ENCODE measurements around the gene DPH7. TPM values are rescaled to one million over a fixed set of nuclear protein-coding genes. Genes with fewer than 3 reads are reported as not detected.
A peak's percentile ranks its signal among the peaks of the same experiment; 100 is the strongest.

Gene DPH7
- total and polyA plus RNA-seq, 2 experiments from 2014 or later = 65.6 to 78.4 TPM

DNA sequence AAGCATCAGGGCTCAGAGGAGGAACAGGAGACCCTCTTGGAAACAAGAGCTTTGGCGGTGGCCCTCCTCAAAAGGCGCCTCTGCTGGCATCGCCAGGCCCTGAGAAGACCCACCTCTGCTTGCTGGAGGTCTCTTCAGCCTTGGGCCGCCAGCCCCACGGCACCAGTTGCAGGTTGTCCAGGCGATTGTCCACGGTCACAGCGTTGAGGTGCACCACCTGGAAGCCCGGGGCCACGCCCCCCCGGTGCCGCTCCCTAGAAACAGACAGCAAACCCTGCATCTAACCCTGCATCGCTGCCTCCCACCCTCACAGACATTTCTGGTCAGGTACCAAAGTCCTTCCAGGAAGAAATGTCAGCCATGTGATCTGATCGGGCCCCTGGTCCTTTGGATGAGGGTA, 8.1 kb upstream of the DPH7 start:
- Histone ChIP-seq H3K9me3 (ENCODE audit: low read depth) (no peaks in the 10 kb centered on the region), H3K4me3 (no peak overlapping the region), H3K27me3 (no peaks in the 10 kb centered on the region), H3K4me1 (ENCODE audit: low read depth) (peaks cover 4% of the 10 kb centered on the region), H3K36me3 (peaks cover 24% of the 10 kb centered on the region), H3K27ac (no peak overlapping the region)
- no peak for DNase-seq (ENCODE audit: low read depth in 1 of 2, low spot score in 1 of 2)
- TF ChIP-seq, protein P1, sequence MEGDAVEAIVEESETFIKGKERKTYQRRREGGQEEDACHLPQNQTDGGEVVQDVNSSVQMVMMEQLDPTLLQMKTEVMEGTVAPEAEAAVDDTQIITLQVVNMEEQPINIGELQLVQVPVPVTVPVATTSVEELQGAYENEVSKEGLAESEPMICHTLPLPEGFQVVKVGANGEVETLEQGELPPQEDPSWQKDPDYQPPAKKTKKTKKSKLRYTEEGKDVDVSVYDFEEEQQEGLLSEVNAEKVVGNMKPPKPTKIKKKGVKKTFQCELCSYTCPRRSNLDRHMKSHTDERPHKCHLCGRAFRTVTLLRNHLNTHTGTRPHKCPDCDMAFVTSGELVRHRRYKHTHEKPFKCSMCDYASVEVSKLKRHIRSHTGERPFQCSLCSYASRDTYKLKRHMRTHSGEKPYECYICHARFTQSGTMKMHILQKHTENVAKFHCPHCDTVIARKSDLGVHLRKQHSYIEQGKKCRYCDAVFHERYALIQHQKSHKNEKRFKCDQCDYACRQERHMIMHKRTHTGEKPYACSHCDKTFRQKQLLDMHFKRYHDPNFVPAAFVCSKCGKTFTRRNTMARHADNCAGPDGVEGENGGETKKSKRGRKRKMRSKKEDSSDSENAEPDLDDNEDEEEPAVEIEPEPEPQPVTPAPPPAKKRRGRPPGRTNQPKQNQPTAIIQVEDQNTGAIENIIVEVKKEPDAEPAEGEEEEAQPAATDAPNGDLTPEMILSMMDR (IDR thresholded peaks at IDR 0.05; ENCODE audit: low read depth, low read length) = no peak

DNA sequence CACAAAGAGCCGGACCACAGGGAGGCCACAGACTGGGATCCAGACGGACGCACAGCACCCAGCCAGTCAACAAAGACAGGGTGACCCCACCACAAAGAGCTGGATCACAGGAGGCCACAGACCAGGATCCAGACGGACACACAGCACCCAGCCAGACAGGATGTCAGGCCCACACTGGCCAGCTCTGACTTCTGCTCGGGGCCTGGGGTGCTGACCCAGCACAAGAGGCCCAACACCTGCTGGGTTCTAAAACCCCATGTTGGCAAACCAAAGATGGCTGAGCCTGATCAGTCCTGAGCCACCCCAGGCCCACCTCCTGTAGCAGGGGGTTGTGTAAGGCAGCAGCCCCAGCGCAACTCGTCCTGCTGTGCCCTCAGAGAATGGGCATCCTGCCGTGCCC, 5.2 kb upstream of the DPH7 start:
- H3K27ac ChIP-seq = no peak overlapping the region
- H3K27me3 ChIP-seq = no peaks in the 10 kb centered on the region
- H3K4me1 ChIP-seq (ENCODE audit: low read depth) = peaks cover 3% of the 10 kb centered on the region
- no peak overlapping the region for H3K4me3 ChIP-seq
- no peaks in the 10 kb centered on the region for H3K9me3 ChIP-seq (ENCODE audit: low read depth)
- TF ChIP-seq, protein P1 (IDR thresholded peaks at IDR 0.05; ENCODE audit: low read depth, low read length) = no peak
- H3K36me3 ChIP-seq = peaks cover 24% of the 10 kb centered on the region
- DNase-seq (ENCODE audit: low read depth in 1 of 2, low spot score in 1 of 2) = no peak

DNA sequence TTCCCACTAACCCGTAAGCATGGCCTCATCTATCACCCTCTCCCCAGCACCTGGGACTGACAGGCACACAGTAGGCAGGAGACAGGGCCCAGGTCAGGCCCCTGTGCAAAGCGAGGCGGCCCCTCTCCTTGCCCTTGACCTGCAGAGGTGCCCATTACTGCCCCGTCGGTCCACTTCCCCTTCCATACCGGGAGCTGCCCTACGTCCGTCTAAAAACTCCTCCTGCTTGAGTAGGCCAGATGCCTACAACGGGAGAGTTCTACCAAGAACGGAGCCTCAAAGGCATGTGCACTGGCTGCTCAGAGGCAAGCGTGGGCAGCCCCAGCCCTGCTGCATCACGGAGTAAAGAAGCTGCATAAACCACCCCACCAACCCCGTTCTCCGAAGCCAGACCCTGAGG, 4.6 kb upstream of the DPH7 start:
- no peak overlapping the region for H3K27ac ChIP-seq
- H3K4me1 ChIP-seq (ENCODE audit: low read depth) = peaks cover 3% of the 10 kb centered on the region
- no peak for DNase-seq (ENCODE audit: low read depth in 1 of 2, low spot score in 1 of 2)
- H3K9me3 ChIP-seq (ENCODE audit: low read depth) = no peaks in the 10 kb centered on the region
- peaks cover 24% of the 10 kb centered on the region for H3K36me3 ChIP-seq
- TF ChIP-seq, protein P1 (IDR thresholded peaks at IDR 0.05; ENCODE audit: low read depth, low read length) = no peak
- no peak overlapping the region for H3K4me3 ChIP-seq
- H3K27me3 ChIP-seq = no peaks in the 10 kb centered on the region

DNA sequence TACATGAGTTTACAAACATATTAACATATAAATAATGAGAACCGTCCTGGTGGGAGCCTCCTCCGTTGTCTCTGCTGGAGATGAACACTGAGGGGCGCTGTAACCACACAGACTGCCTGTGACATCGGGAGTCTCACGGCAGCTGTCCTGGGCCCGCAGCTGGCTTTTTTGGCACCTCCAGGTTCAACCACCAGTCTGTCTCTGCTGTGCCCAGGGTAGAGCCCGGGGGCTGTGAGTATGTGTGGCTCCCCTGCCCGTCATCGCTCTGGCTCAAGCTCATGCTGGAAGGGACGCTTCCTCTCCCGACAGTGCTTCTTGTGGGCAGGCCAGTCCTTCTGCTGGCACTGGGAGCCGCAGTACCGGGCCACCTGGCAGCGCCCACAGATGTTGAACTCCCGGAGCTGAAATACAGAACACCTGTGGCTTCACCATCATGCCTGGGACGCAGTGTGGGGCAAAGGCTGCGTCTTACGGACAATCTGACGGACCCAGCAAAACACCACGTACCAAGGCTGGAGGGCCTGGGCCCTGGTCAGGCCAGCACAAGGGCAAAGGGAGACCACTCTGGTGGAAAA, 3.6 kb upstream of the DPH7 start:
- no peaks in the 10 kb centered on the region for H3K27me3 ChIP-seq
- DNase-seq (ENCODE audit: low read depth in 1 of 2, low spot score in 1 of 2) = peak in 1 of 2 donors; percentile 30
- H3K4me1 ChIP-seq (ENCODE audit: low read depth) = peaks cover 9% of the 10 kb centered on the region
- TF ChIP-seq, protein P1 (IDR thresholded peaks at IDR 0.05; ENCODE audit: low read depth, low read length) = peak; percentile 22
- no peak overlapping the region for H3K4me3 ChIP-seq
- peaks cover 16% of the 10 kb centered on the region for H3K36me3 ChIP-seq
- no peak overlapping the region for H3K27ac ChIP-seq
- no peaks in the 10 kb centered on the region for H3K9me3 ChIP-seq (ENCODE audit: low read depth)

DNA sequence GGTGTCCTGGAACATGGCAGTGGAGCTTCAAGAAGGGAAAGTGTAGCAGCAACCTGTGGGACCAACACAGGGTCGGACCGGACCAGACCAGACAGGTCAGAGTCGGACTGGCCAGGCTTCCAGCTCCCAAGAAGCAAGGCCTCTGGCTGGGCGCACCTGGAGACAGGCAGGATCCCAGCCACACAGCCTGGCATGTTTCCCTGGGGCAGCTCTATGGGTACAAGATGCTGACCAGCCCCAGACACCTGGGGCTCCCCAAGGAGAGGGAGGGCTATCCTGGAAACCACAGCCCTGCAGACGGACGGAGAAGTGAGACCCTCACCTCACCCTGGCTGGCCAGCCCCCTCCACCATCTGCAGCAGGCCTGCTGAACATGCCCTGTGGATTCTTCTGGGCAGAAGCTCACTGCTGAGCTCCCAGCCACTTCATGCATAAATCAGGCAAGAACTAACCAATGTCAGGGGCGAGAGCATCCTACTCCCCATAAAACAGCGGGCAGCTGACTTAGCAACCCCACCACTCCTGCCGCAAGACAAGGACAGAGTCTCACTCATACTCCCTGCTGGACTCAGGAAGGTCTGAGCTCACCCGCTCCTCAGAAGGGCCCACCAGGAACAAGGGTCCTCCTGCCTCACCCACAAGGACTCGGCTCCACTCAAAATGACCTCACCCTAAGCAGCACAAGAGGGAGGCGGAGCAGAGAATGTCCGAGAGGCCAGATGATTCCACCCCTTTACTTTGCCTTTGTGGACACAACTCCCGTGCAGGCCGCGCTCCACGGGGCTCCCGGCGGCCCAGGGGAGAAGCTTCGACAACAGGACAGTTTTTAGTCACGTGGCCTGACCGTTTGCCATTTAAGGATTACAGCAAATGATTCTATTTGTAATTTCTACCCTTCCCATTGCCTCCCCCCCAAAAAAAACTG, 2.9 kb upstream of the DPH7 start:
- Histone ChIP-seq H3K4me3 (no peak overlapping the region), H3K9me3 (ENCODE audit: low read depth) (no peaks in the 10 kb centered on the region), H3K27me3 (no peaks in the 10 kb centered on the region), H3K27ac (no peak overlapping the region), H3K4me1 (ENCODE audit: low read depth) (peaks cover 14% of the 10 kb centered on the region), H3K36me3 (peaks cover 9% of the 10 kb centered on the region)
- TF ChIP-seq, protein P1 (IDR thresholded peaks at IDR 0.05; ENCODE audit: low read depth, low read length) = no peak
- DNase-seq (ENCODE audit: low read depth in 1 of 2, low spot score in 1 of 2) = no peak

Measured in cardiac muscle cell (in vitro differentiated cells and primary cell).